IMR-90 (cell line): Measurements from ENCODE around the gene DYRK1A. TPM values are rescaled to one million over a fixed set of nuclear protein-coding genes. Genes with fewer than 3 reads are reported as not detected.

Experiments used
- ATAC-seq: fragments of 200-7000 bp; cut with Tn5 transposase; 2 replicates; pipeline ENCODE4 v1.9.1; 2020; ENCODE audit warnings: low read depth, mild to moderate bottlenecking, moderate library complexity
- BruUV-seq: library from RNA; stranded (reverse); fragments of 400-500 nt; replicated peaks from 2 replicates; lab custom pipeline; 2021; lab: Mats Ljungman, UMichigan
- CTCF ChIA-PET: fragments of 300-600 bp; formaldehyde crosslinking; extraction: SDS; loops from one replicate; lab custom pipeline; 2021; ENCODE audit warnings: antibody characterized with exemption; lab: Yijun Ruan, JAX
- POLR2A ChIA-PET: fragments of 300-600 bp; sonication (Branson Sonifier 250); formaldehyde crosslinking; loops from one replicate; lab custom pipeline; 2022; ENCODE audit warnings: antibody characterized with exemption; ENCODE audit not compliant: unreplicated experiment; lab: Charles Lee
- DNase-seq: peaks from one replicate; pipeline ENCODE4 v3.0.0; 2013
- H2AFZ ChIP-seq: replicated peaks from 2 replicates; pipeline ENCODE3; 2013; ENCODE audit warnings: low read length, mild to moderate bottlenecking; ENCODE audit not compliant: poor library complexity
- H2AK5ac ChIP-seq: 2 replicates; pipeline ENCODE4 v1.6.1; 2013; ENCODE audit warnings: low read depth, low read length, inconsistent platforms
- H2AK9ac ChIP-seq: replicated peaks from 2 replicates; pipeline ENCODE3; 2013; ENCODE audit warnings: mild to moderate bottlenecking, low read depth, low read length, moderate library complexity; ENCODE audit not compliant: poor library complexity
- H2BK120ac ChIP-seq: 2 replicates; pipeline ENCODE4 v1.6.1; 2013; ENCODE audit warnings: low read depth, low read length, inconsistent platforms
- H2BK15ac ChIP-seq: 3 replicates; pipeline ENCODE4 v1.6.1; 2013; ENCODE audit warnings: low read depth, low read length, inconsistent platforms
- H2BK20ac ChIP-seq: 2 replicates; pipeline ENCODE4 v1.6.1; 2013; ENCODE audit warnings: low read depth, mild to moderate bottlenecking, inconsistent platforms, low read length, moderate library complexity
- H2BK5ac ChIP-seq: 2 replicates; pipeline ENCODE4 v1.6.1; 2013; ENCODE audit warnings: mild to moderate bottlenecking, low read depth, low read length, inconsistent platforms; ENCODE audit not compliant: poor library complexity, severe bottlenecking
- H3K14ac ChIP-seq: replicated peaks from 2 replicates; pipeline ENCODE4 v1.6.1; 2013; ENCODE audit warnings: low read depth, low read length, inconsistent platforms
- H3K18ac ChIP-seq: 2 replicates; pipeline ENCODE4 v1.6.1; 2013; ENCODE audit warnings: low read depth, low read length, control low read depth
- H3K23ac ChIP-seq: 2 replicates; pipeline ENCODE4 v1.6.1; 2013; ENCODE audit warnings: low read depth, low read length, inconsistent platforms
- H3K27ac ChIP-seq: 2 replicates; pipeline ENCODE4 v1.5.1; 2013; ENCODE audit warnings: mild to moderate bottlenecking, control low read depth, low read length; ENCODE audit not compliant: insufficient read depth
- H3K27me3 ChIP-seq: 2 replicates; pipeline ENCODE4 v1.6.1; 2013; ENCODE audit warnings: low read length; ENCODE audit not compliant: control insufficient read depth, insufficient read depth
- H3K36me3 ChIP-seq: 2 replicates; pipeline ENCODE4 v1.6.1; 2013; ENCODE audit warnings: low read length, mixed read lengths; ENCODE audit not compliant: control insufficient read depth, insufficient read depth
- H3K4ac ChIP-seq: 2 replicates; pipeline ENCODE4 v1.6.1; 2013; ENCODE audit warnings: low read depth, low read length, inconsistent platforms
- H3K4me1 ChIP-seq: 2 replicates; pipeline ENCODE4 v1.6.1; 2013; ENCODE audit warnings: low read length, mixed read lengths; ENCODE audit not compliant: control insufficient read depth, insufficient read depth
- H3K4me2 ChIP-seq: 2 replicates; pipeline ENCODE4 v1.6.1; 2013; ENCODE audit warnings: low read depth, mild to moderate bottlenecking, control low read depth, low read length, moderate library complexity
- H3K4me3 ChIP-seq: 2 replicates; pipeline ENCODE4 v1.5.1; 2013; ENCODE audit warnings: low read depth, mild to moderate bottlenecking, control low read depth, low read length, moderate library complexity; ENCODE audit not compliant: insufficient read depth
- H3K56ac ChIP-seq: 2 replicates; pipeline ENCODE4 v1.6.1; 2013; ENCODE audit warnings: low read length, inconsistent platforms; ENCODE audit not compliant: insufficient read depth; ENCODE audit errors: extremely low read depth
- H3K79me1 ChIP-seq, 2 experiments: 2 replicates each; pipeline ENCODE4 v1.6.1; 2013; ENCODE audit warnings: low read length in 2 of 2, inconsistent platforms in 1 of 2, low read depth in 1 of 2
- H3K9ac ChIP-seq: 2 replicates; pipeline ENCODE4 v1.6.1; 2013; ENCODE audit warnings: low read depth, low read length, control low read depth
- H3K9me1 ChIP-seq: 2 replicates; pipeline ENCODE4 v1.6.1; 2013; ENCODE audit warnings: low read length, inconsistent platforms; ENCODE audit not compliant: insufficient read depth
- H3K9me3 ChIP-seq: 2 replicates; pipeline ENCODE4 v1.6.1; 2013; ENCODE audit warnings: low read length; ENCODE audit not compliant: control insufficient read depth, insufficient read depth
- H4K20me1 ChIP-seq: 2 replicates; pipeline ENCODE4 v1.6.1; 2013; ENCODE audit warnings: low read length, inconsistent platforms; ENCODE audit not compliant: insufficient read depth
- H4K5ac ChIP-seq: 2 replicates; pipeline ENCODE4 v1.6.1; 2013; ENCODE audit warnings: mild to moderate bottlenecking, low read depth, low read length, control low read depth
- H4K8ac ChIP-seq, 2 experiments: 2 replicates each; pipeline ENCODE4 v1.6.1; 2013; ENCODE audit warnings: low read depth in 2 of 2, low read length in 2 of 2, control low read depth in 1 of 2, inconsistent platforms in 1 of 2
- H4K91ac ChIP-seq: 2 replicates; pipeline ENCODE4 v1.6.1; 2013; ENCODE audit warnings: low read depth, low read length, inconsistent platforms; ENCODE audit not compliant: insufficient read depth
- CEBPB ChIP-seq: IDR thresholded peaks from 2 replicates; pipeline ENCODE4 v1.6.1; 2012; ENCODE audit warnings: low read depth, low read length, improper control_type of control experiment
- CHD1 ChIP-seq: IDR thresholded peaks from 2 replicates; pipeline ENCODE4 v1.6.1; 2012; ENCODE audit warnings: low read depth, low read length, improper control_type of control experiment
- CTCF ChIP-seq: conservative IDR thresholded peaks from 2 replicates; pipeline ENCODE4 v1.5.1; 2012; ENCODE audit warnings: mild to moderate bottlenecking, low read depth, low read length, improper control_type of control experiment
- ELK1 ChIP-seq: fragments of 150-350 bp; IDR thresholded peaks from 2 replicates; pipeline ENCODE4 v1.6.1; 2016; ENCODE audit warnings: low read depth, mild to moderate bottlenecking, low read length, moderate library complexity, borderline replicate concordance
- FOS ChIP-seq: fragments of 150-350 bp; IDR thresholded peaks from 2 replicates; pipeline ENCODE4 v1.6.1; 2016; ENCODE audit warnings: low read depth, low read length
- MAFK ChIP-seq: IDR thresholded peaks from 2 replicates; pipeline ENCODE4 v1.6.1; 2012; ENCODE audit warnings: low read depth, low read length, improper control_type of control experiment
- MAZ ChIP-seq: IDR thresholded peaks from 2 replicates; pipeline ENCODE4 v1.6.1; 2012; ENCODE audit warnings: low read depth, mild to moderate bottlenecking, low read length, improper control_type of control experiment, moderate library complexity, borderline replicate concordance
- MXI1 ChIP-seq: IDR thresholded peaks from 2 replicates; pipeline ENCODE4 v1.6.1; 2012; ENCODE audit warnings: low read depth, mild to moderate bottlenecking, low read length, moderate library complexity, borderline replicate concordance
- POLR2A ChIP-seq: IDR thresholded peaks from 2 replicates; pipeline ENCODE4 v1.6.1; 2012; ENCODE audit warnings: mild to moderate bottlenecking, low read depth, low read length
- RAD21 ChIP-seq: IDR thresholded peaks from 2 replicates; pipeline ENCODE4 v1.6.1; 2012; ENCODE audit warnings: low read length, improper control_type of control experiment
- RCOR1 ChIP-seq: IDR thresholded peaks from 2 replicates; pipeline ENCODE4 v1.6.1; 2012; ENCODE audit warnings: mild to moderate bottlenecking, low read length, improper control_type of control experiment; ENCODE audit not compliant: insufficient replicate concordance
- RFX5 ChIP-seq: IDR thresholded peaks from 2 replicates; pipeline ENCODE4 v1.8.0; 2012; ENCODE audit warnings: low read depth, mild to moderate bottlenecking, low read length, moderate library complexity
- SMC3 ChIP-seq: fragments of 150-350 bp; IDR thresholded peaks from 2 replicates; pipeline ENCODE4 v1.6.1; 2016; ENCODE audit warnings: low read depth, mild to moderate bottlenecking, antibody characterized with exemption, low read length, moderate library complexity
- USF2 ChIP-seq: fragments of 150-350 bp; IDR thresholded peaks from 2 replicates; pipeline ENCODE4 v1.6.1; 2017; ENCODE audit warnings: mild to moderate bottlenecking, antibody characterized with exemption, low read length, low read depth
- WGBS, 2 experiments: methylation state at CpG; one replicate each; pipeline versions ENCODE4 v1.1.5 to v1.1.7; 2013; ENCODE audit warnings: missing lambda C conversion rate in 2 of 2; ENCODE audit not compliant: insufficient read length in 1 of 2; ENCODE audit errors: extremely low coverage in 2 of 2; 5-methylcytosine and 5-hydroxymethylcytosine counted together
- dilution Hi-C: fragments of 300-500 bp; cut with HindIII; formaldehyde crosslinking; loops from one replicate; pipeline ENCODE4 v1.14.3; 2018; ENCODE audit warnings: low sequenced_read_pairs; ENCODE audit not compliant: unreplicated experiment
- in situ Hi-C: fragments of 300-500 bp; cut with MboI; formaldehyde crosslinking; loops from 3 replicates; pipeline ENCODE4 v1.14.3; 2019; ENCODE audit warnings: low sequenced_read_pairs, inconsistent platforms, mixed read lengths
- intact Hi-C: fragments of 100-400 bp; cut with micrococcal nuclease; formaldehyde crosslinking; loops from 2 replicates; pipeline ENCODE4 v1.10.0; 2022
- polyA plus RNA-seq, 3 experiments: library from polyadenylated mRNA; depleted of rRNA; stranded (reverse); fragments of >200 nt; gene quantifications; 2 replicates each; pipeline ENCODE4 v1.2.3, GENCODE V29; 2012; ENCODE audit warnings: low replicate concordance in 1 of 3
- total RNA-seq: library from RNA; depleted of rRNA; stranded (reverse); fragments of >200 nt; gene quantifications from 2 replicates; pipeline ENCODE4 v1.2.3, GENCODE V29; 2012

DYRK1A gene
- total and polyA plus RNA-seq, 2 of the 4 experiments (the other 2 are of a cell fraction): 18.6 to 50.5 TPM

GRCh38 chr21:37384416-37384815 lies 17.8 kb downstream of the DYRK1A start:
- no peak overlapping the region for H2AFZ ChIP-seq
- H2BK15ac ChIP-seq: no peak overlapping the region
- no peak overlapping the region for H3K9ac ChIP-seq
- ChIA-PET POLR2A (no interaction called here), CTCF (no interaction called here)
- no peak overlapping the region for H3K4me2 ChIP-seq
- no peak overlapping the region for H3K18ac ChIP-seq
- H2AK5ac ChIP-seq: no peak overlapping the region
- no peak overlapping the region for H3K14ac ChIP-seq
- H3K56ac ChIP-seq: no peak overlapping the region
- H3K27me3 ChIP-seq: no peaks in the 10 kb centered on the region
- H2BK20ac ChIP-seq: no peak overlapping the region
- H4K5ac ChIP-seq: no peak overlapping the region
- WGBS, 2 experiments: no CpG with 5 or more reads among the region's 1 CpG
- TF ChIP-seq CHD1: no peak
- no peak for TF ChIP-seq CEBPB
- no peak for TF ChIP-seq CTCF
- TF ChIP-seq RCOR1: no peak
- no peak for TF ChIP-seq USF2
- no peak for TF ChIP-seq POLR2A
- TF ChIP-seq SMC3: no peak
- no peak for TF ChIP-seq FOS
- no peak for TF ChIP-seq MXI1
- no peak for TF ChIP-seq MAZ
- no peak for TF ChIP-seq RAD21
- no peak for TF ChIP-seq ELK1
- no peak for TF ChIP-seq MAFK
- no peak for TF ChIP-seq RFX5
- H2AK9ac ChIP-seq: no peak overlapping the region
- H3K36me3 ChIP-seq: no peaks in the 10 kb centered on the region; the same call in 1 of the 2 replicates
- BruUV-seq: no TSS peak
- H3K9me1 ChIP-seq: peaks cover 25% of the 10 kb centered on the region
- no peak overlapping the region for H3K4ac ChIP-seq
- no peak overlapping the region for H2BK5ac ChIP-seq
- no peak overlapping the region for H3K27ac ChIP-seq
- H4K91ac ChIP-seq: no peak overlapping the region
- no peak overlapping the region for H3K23ac ChIP-seq
- H3K4me3 ChIP-seq: no peak overlapping the region
- no peak overlapping the region for H4K8ac ChIP-seq
- H4K20me1 ChIP-seq: peaks cover 92% of the 10 kb centered on the region
- DNase-seq: no peak
- H3K9me3 ChIP-seq: peaks cover 4% of the 10 kb centered on the region; the same call in 1 of the 2 replicates
- intact Hi-C loops (no loop called here), dilution Hi-C loops (no loop called here), in situ Hi-C loops (no loop called here)
- peaks cover 6% of the 10 kb centered on the region for H3K4me1 ChIP-seq
- ATAC-seq: no peak
- H2BK120ac ChIP-seq: no peak overlapping the region
- peaks cover 11 to 68% of the 10 kb centered on the region in 2 experiments for H3K79me1 ChIP-seq
